GM18511 (cell line): ENCODE measurements around the gene BACH2.

Experiments used
- ATAC-seq: cut with Tn5 transposase; IDR thresholded peaks from one replicate; pipeline ENCODE4 v1.9.1; 2021; ENCODE audit warnings: mild to moderate bottlenecking, moderate library complexity; ENCODE audit not compliant: unreplicated experiment

Gene BACH2

DNA sequence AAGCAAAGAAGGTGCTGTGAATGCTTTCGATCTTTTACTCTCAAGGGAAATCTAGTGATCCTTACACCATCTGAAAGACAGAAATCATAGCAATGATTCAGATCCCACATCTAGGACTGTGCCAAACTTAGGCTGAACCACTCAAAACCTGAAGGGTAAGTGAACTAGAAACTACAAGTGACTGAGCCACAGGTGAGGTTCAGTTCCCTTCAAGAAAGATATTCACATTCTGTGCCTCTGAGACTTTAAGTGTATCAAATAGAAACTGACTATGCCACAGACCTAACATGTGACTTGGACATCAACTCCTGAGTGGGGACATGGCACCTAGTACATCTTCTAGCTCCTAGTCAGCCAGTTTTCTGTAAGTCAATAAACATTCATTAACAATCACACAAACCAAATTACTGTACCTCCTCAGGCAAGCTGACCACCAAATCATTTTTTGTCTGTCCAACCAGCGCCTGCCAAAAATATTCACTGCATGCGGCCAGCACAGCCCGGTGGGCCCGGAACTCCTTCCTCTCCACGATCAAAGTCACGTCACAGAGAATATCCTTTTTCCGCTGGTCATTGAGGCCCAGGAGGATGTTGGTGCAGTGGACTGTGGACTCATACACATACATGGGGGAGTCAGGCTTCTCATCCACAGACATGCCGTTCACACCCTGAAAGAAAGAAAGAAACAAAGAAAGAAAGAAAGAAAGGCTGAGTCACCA is 288.3 kb downstream of the BACH2 start:
- peak; percentile 50 for ATAC-seq

DNA sequence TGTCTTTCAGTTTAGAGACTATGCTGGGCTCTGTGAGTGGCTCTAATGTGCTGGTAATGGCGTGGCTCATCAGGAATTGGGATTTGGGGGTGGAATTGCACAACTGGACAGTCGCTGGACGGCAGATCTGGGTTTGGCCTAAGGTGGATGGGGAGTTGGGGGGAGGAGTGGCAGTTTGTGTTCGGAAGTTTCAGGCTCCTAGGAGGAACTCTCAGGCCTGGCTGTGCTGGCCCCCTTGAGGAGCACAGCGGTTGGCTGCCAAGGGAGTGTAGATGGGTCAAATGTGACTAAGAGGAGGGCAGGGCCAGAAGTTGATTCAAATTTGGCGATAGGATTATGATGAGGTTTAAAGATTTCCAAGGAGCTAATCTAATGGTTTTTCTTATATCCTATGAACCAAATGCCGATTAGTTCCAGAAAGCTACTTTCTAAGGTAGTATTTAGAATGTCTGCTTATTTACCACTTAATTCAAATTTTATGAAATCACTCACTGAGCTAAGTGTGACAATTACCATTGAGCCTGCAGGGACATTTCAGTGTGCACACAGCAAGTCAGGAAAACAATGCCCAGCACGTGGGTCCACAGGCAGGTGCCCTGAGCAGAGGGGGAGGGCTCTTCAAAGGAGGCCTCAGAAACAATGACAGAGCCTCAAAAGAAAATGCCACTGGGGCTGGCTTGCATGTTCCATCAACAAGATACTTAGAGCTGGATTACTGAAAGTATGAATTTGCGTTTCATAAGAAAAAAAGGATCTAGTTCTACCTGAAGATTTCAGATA is 291.4 kb downstream of the BACH2 start:
- no peak for ATAC-seq

DNA sequence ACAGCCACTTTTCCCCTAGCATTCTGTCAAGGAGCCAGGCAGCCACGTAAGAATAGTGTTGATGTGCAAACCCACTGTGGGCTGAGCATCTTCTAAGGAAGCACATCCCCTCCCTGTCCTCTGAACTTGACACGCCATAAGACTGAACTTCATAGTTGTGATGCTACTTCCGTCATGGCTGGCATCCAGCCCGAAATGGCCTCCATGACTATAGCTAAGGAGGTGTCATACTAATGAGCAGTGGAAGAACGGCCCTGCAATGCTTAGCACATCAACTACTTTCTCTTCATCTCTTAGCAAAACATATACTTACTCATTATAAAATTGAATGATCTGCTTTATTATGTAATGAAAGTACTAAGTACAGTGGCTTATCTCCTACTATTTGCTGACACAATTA is 292.1 kb downstream of the BACH2 start:
- no peak for ATAC-seq

DNA sequence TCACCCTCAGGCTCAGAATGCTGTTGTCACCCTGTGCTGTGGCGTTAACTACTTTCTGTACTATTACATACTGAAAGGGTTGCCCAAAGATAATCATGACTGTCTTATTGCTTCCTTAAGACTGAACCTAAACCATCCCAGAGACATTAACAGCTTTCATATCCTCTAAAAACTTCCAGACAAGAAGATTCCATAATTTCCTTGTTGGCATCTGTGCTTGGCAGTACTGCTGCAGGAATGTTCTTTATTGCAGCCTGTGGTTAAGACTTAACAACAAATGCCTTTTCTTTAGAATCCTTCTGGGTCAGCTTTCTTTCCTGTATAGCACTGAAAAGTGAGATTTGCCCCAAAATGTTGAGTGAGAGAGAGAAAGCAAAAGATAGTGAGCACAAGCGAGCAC is 292.7 kb downstream of the BACH2 start:
- ATAC-seq: no peak

DNA sequence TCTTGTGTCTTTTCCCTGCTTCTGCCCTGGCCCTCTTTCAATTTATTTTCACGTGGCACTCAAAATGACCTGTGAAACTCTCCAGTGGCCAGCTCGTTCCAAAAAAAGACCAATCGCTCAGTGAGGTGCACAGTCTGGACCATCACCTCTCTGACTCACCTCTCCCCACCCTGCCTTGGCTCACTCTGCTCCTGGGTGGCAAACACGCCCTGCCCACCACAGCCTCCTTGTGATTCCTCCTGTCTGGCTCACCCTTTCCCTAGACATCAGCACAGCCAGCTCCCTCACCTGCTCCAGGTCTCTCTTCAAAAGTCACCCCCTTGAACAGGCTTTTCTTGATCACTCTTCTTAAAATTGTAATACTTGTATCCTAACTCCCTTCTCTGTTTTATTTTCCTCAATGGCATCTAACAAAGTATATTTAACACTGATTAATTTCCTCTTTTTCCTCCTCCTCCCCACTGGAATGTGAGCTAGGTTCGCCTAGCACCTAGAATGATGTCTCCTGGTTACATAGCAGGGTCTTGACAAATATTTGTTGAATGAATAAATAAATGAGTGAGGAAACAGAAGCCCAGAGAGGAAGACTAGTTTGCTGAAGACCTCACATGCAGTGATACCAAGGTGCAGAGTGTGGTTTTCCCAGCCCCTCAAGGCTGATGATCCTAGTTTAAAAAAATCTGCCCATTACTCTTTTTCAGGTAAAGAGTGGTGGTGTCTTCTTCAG is 293.4 kb downstream of the BACH2 start:
- ATAC-seq: no peak

DNA sequence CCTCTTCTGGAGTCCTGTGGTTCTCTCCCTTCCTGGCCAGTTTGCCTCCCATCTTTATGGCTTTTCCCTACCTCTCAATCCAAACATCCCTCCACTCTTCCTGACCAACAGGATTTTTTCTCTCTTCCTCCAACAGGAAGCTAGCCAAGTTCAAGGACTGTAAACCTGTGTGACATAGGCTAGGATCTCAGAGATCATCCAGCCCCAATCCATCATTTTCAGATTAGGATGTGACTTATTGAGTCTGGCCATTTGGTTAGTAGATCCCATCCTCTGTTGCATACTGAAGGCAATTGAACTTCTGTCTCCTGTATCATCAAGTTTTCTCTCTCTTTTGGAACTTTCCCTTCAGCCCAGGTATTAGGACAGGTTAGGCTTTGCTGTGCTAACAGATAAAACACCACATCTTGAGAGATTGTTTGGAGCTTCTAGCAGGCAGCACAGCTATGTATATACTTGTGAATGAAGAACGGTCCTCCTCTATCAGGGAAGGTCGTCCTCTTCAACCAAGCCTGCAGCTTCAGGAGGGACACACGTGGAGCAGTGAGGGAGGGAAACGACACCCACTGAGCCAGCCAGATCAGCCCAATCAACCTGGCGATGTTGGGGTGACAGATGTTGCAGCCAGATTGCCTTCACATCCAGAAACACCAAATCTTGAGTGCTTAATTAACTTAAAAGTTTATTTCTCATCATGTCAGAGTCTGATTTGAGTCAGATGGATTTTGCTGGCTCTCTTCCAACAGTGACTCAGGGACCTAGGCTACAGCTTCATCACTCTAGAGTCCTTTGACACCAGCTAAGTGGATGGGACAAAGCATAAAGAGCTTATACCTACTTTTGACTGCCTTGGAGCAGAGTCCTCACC is 295.5 kb downstream of the BACH2 start:
- no peak for ATAC-seq

DNA sequence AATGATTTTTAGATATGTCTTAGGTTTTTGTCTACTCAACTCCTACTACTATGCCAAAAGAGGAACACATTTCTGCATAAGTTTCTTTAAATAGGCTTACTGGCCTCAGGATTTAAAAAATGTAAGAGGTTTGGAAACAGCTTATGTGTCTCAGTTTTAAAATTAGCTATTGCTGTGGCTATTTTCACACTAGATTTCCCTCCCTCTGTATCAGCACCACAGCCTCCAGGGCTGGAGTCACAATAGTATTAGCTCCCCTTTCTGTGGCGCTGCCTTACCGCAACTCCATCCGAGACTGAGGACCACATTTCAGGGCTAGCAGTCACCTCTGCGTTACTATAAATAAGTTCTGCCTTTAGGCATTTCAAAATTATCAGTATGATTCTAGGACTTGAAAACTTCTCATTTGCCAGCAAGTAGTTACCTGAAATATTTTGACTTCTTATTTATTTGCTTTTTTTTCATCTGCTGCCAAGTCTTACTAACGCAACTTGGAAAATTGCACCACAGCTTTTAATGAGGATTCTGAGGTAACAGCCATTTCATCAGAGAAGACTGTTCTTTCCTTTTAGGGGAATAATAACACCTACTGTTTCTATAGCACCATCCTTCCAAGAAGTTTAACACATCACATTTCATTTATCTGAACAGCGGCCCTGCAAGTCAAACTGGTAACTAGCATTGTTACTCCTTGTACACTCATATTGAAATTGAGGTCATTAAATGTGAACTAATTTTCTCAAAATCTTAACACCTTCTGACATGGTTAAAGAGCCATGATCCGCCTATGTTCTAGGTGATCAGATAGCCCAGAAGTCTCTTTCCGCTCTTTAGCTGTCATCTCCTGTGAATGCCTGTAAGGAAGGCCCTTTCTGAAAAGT is 296.5 kb downstream of the BACH2 start:
- no peak for ATAC-seq

DNA sequence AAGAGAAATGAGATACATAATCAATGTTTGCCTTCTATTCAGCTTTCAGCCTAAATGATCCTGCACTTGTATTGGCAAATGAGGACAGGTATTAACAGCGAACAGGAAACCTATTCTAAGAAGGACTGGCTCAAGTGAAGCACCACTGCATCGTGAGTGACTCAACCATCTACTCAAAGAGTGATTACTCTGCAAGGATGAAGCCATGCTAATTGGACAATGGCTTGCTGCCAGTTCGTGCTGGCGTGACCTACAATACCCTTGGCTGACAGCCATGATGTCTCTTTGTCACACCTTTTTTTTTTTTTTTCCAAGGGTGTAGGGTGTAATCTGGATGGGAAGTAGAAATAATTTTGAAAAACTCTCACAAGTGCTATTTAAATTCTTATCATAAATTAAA is 297.5 kb downstream of the BACH2 start:
- no peak for ATAC-seq

DNA sequence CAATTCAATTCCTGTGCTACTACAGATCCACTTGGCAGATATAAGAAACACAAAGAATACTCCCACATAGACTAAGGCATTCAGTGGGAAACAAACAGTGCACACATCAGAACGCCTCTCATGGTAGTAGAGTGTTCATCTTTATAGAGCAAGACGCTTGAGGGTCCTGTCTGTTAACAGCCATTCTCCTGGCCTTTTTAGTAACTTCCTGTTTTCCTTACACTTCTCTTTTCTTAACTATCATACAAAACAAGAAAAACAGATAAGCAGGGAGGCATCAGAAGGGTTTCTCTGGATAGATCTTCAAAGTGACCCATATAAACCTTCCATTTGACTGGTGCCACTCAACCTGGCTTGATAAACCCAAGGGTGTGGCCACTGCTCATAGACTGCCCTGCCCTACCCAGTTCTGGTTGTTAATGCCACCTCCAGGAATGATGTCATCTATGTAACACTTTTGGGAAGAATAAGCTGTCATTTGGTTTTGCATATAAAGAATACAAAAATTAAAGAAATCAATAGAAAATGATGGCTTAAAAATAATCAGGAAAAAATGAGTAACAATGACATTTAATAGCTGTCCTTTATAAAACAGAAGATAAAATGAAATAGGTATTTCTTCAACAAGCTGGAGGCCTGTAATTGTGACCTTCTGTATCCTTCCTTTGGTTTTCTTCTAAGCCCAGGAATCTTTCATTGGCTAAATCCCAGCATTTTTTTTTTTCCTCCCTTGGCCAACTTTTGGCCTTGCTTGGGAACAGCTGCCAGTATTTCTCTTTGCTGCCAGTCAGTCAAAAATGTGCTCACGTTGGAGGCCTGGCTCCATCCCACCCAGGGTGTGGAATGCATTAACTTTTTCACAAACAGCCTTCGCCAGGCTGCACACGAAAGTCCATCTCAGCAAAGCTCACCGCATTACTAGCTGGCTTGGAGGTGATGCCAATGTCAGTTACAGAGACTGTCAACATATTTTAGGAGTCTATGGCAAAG is 298.9 kb downstream of the BACH2 start:
- no peak for ATAC-seq

DNA sequence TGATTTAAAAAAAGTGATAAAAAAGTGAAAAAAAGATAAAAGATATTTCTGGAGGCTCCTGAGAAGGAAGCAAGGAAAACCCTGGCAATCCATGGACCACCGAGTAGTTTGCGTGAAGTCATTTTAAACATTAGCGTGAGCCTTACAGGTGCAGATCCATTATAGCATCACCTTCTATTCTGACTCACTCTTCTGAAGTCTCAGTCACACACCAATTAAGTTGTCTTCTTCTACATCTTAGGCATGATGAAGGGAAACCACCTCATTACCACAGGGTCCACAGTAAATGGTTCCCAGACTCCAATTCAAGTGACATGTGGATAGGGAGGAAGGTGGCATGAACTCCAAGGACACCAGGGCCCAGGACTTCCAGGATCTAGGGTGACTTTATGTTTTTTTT is 303.2 kb downstream of the BACH2 start:
- ATAC-seq: no peak

DNA sequence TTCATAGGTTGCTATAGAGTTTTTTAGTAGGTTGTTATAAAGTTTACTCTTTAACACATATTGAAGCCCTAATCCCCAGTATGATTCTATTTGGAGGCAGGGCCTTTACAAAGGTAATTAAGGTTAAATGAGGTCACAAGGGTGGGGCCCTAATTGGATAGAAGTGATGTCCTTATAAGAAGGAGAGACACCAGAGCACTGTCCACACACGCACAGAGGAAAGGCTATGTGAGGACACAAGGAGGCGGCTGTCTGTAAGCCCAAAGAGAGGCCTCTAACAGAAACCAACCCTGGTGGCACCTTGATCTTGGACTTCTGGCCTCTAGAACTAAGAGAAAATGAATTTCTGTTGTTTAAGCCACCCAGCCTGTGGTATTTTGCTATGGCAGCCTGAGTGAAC is 303.8 kb downstream of the BACH2 start:
- ATAC-seq: no peak

DNA sequence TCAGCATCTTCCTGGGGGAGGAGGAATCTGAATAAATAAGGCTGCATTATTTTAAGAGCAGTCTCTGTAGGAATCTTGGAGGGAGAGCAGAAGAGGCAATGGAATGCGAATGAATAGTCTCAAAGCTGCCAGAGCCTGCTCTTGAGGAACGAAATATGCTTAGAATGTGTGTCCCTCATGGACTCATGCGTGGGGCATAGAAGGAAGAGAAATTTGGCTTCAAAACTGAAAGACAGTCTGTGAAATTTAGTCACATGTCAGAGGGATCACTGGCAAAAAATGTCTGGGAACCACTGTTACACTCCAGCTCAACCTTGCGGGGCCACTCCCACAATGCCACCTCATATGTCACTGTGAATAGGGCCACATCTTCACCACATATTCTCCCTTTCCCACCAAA is 306.9 kb downstream of the BACH2 start:
- ATAC-seq: no peak

DNA sequence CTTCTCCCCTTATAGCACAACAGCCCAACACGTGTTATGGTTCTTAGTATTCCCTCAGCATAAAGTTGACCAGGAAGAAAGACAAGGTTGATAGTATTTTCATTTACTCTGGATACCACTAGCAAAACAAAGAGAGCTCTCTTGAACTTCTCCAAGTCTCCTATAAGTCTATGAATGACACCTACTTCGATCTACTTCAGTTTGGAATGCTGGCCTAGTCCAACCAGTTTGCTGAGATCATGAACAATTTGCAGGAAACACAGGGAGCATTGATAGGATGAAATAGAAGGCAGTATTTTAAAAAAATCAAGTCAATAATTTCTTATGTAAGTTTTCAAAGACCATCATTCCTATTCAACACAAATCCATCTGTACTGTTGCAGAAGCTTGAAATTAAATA is 308.8 kb downstream of the BACH2 start:
- ATAC-seq: no peak

DNA sequence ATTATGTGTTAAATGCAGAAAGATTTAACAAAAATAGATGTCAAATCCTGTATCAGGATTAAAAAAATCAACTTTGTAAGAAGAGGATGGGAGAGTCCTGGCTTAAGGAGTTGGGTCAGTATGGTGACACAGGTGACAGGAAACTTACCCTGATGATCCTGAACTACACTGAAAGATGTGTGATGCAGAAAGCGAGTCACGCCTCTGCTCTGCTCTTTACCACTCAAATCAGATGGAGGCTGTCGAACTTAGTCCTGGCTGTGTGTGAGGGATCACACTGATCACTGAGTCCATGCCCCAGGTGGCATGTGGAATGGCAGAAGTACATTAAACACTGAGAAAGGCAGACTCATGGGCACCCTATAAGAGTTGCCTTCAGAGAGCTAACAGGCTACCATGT is 309.5 kb downstream of the BACH2 start:
- no peak for ATAC-seq

DNA sequence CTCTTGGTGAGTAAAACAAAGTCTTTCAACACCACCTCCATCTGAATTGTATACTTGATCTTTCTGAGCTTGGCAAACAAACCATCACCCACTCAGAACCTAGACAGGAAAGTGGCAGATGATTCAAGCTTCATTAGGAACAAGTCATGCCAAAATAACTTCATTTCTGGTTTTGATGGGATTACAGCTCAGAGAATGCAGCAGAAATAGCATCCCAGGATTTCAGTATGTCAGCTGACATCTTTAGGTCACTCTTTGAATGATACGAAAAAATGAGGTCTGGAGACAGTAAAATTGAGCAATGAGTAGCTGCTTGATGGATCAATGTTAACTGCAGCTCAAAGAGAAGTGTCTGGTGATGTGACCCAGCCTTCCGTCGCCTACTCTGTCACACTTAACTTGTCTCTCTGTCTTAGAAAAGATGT is 310.0 kb downstream of the BACH2 start:
- ATAC-seq: no peak

DNA sequence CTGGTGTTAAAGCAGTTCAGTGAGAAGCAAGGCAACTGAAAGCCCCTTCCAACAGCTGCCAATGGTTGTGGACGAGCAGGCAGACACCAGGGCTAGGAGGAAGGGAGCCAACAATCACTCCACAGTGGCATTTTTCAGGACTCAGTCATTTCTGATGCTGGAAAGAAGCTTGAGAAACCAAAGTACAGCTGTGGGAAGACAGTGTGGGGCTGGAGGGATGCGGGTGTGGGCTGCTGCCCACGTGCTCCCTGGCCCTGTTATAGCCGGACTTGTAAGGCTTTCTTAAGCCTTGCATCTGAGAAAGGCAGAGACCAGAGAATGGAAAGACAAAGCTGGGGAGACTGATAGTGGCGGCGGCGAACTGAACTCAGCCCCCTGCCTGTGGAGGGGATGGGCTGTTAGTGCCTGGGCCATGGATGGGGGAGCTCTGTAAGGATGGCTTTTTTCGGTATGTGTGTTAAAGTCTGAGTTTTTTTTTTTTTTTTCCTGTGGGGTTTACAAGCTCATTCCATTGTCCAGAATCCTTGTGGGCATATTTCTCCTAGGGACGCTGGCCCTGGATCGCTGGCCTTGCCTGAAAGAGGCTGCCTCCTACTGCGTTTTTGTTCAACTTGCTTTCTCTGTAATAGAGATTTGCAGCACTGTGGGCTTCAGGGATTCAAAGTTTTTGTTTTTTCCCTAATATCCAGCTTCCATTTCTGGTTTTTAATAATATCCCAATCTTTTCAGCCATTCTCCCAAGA is 310.7 kb downstream of the BACH2 start:
- ATAC-seq: no peak

DNA sequence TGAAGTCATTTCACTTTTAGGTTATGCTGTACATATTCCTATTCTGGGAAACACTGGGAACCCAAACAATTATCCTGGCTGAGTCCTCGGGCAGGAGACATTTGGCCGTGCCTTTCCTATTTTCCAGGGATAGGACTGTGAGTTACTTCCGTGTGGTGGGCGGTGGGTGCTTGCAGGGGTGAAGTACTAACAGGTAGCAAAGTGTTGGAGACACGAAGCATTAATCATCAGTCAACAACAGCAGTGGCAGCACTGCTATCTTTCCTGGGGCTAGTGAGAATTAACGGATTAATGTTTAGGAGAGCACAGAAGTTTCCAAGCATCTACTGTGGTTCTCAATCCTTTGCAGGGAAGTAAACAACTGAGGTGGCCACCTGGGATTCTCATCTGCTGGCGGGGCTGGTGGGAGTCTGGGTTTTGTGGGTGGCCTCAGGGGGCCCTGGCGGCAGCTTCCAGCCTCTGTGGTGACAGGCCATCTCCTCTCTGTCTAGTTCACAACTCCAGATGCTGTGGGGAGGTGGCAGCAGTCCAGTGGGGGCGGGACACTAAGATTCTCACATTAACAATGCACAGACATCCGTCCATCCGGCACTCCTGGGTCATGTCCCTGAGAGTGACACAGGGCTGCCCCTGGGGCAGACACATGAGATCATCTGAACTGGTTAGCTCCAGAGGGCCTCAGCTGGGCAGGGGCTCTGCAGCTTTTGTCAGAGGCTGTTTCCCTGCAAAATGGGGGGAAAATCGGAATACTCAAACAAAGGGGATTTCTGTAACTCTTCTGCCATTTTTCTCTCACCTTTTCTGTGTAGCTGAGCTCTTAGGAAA is 311.5 kb downstream of the BACH2 start:
- no peak for ATAC-seq
